GM12892 (cell line): ENCODE results near the gene STK32C.

Experiments
- DNase-seq: peaks from one replicate; pipeline ENCODE4 v3.0.0; 2011; ENCODE audit not compliant: insufficient read length
- FAIRE-seq: peaks from 2 replicates; lab custom pipeline; 2011; peaks lifted over from hg19 to GRCh38; lab: Jason Lieb, UNC
- POLR2A ChIP-seq: IDR thresholded peaks from 2 replicates; pipeline ENCODE4 v1.6.1; 2011; ENCODE audit warnings: low read depth, low read length, control low read depth
- POLR2AphosphoS5 ChIP-seq: IDR thresholded peaks from 2 replicates; pipeline ENCODE4 v1.6.1; 2011; ENCODE audit warnings: low read depth, low read length, control low read depth
- TAF1 ChIP-seq: IDR thresholded peaks from 2 replicates; pipeline ENCODE4 v1.6.1; 2011; ENCODE audit warnings: low read depth, mild to moderate bottlenecking, control low read depth, low read length, borderline replicate concordance

STK32C gene

GRCh38 chr10:132251928-132252327 is 55.8 kb downstream of the STK32C start:
- FAIRE-seq (no peak), DNase-seq (no peak)
- no peak for TF ChIP-seq TAF1
- no peak for TF ChIP-seq POLR2A
- no peak for TF ChIP-seq POLR2AphosphoS5

GRCh38 chr10:132250481-132251475 is 57.0 kb downstream of the STK32C start:
- no peak for FAIRE-seq
- TF ChIP-seq TAF1 (no peak), POLR2AphosphoS5 (no peak), POLR2A (no peak)
- DNase-seq, result no peak

- FAIRE-seq, result no peak
- no peak for DNase-seq
- no peak for TF ChIP-seq TAF1
- no peak for TF ChIP-seq POLR2A
- no peak for TF ChIP-seq POLR2AphosphoS5
These were observed 57.9 kb downstream of the STK32C start for GRCh38 chr10:132249824-132250375.

GRCh38 chr10:132249226-132249724 is 58.5 kb downstream of the STK32C start:
- FAIRE-seq, result no peak
- no peak for DNase-seq

GRCh38 chr10:132248455-132249225 is 59.1 kb downstream of the STK32C start:
- no peak for TF ChIP-seq TAF1
- no peak for TF ChIP-seq POLR2A
- TF ChIP-seq POLR2AphosphoS5, result no peak
- peak; percentile 66 for DNase-seq
- FAIRE-seq, result no peak

More at GRCh38 chr10:132249226-132249724, 58.5 kb downstream of the STK32C start:
- TF ChIP-seq TAF1 (no peak), POLR2A (no peak), POLR2AphosphoS5 (no peak)

DNA sequence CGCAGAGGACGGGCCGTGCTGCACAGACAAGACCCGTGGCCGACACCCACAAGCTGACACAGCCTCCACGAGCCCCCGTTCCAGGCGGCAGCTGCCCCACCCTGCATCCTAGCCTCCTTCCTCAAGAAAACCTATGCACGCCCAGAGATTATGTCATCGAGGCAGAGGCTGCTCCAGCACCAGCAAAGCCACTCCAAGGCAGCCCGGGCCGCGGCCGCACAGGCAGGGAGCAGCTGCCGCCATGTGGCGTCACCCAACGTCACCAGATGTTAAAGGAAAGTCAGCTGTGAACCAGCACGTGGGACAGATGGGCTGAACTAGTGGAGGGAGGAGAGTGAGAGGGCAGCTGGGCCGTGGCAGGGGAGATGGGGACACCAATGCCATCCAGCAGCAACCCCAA is 59.8 kb downstream of the STK32C start:
- DNase-seq (no peak), FAIRE-seq (no peak)
- TF ChIP-seq POLR2A, result no peak
- TF ChIP-seq POLR2AphosphoS5, result no peak
- TF ChIP-seq TAF1, result no peak

DNA sequence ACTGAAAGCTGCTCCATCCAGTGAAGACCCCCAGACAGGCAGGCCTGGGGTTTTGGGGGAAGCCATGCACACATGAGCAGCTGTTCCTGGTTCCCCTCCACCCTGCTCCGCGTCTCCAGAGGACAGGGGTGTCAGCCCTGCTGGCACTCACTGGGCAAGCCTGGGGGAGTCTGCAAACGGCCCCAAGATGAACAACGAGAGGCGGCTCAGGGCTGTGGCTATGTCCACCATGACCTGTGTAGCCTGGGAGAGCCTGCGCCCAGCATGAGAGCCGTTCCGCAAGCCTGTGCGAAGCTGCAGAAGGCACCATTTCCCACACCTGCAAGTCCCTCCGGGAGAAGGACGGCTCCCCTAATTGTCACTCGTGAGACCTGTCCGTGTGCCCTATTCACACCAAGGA is 61.5 kb downstream of the STK32C start:
- FAIRE-seq (no peak), DNase-seq (no peak)
- TF ChIP-seq TAF1 (no peak), POLR2AphosphoS5 (no peak), POLR2A (no peak)

- TF ChIP-seq POLR2A (no peak), POLR2AphosphoS5 (no peak), TAF1 (no peak)
- DNase-seq (no peak), FAIRE-seq (no peak)
These were observed 62.7 kb downstream of the STK32C start for GRCh38 chr10:132245056-132245455.

DNA sequence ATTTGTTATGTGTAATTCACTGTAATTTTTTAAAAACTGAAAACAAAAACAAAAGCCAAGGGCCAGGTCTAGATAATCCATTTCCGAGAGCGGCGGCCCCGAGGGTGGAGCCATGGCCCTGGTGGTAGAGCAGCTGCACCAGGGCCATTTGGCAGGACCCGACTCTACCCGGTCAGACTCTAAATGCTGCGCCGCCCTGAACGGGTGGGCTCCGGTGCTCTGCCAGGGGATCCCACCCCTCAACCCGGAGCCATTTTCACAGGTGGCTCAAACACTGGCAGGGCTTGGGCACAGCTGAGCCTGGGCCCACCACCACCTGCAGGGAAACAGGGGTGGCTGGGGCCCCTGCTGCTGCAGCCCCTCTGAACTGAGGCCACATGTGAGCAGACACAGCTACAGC is 64.1 kb downstream of the STK32C start:
- TF ChIP-seq POLR2AphosphoS5 (no peak), TAF1 (no peak), POLR2A (no peak)
- DNase-seq (no peak), FAIRE-seq (no peak)

DNA sequence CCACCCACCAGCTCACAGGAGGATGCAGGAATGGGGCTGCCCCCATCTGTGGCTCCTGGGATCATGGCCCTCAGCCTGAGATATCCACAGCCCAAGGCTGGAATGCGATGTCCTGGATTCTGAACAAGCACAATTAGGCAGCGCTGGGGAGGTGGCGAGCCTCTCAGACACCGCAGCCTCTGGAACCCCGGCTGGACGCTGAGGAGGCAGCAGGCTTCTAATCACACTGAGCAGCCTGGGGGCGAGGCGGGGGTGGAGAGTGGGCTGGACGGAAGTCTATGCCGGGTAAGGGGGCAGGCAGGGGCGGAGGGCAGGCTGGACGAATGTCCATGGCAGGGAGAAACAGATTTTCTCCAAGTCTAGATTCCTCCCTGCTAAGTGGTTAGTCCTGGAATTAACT is 64.6 kb downstream of the STK32C start:
- TF ChIP-seq POLR2A, result no peak
- no peak for TF ChIP-seq POLR2AphosphoS5
- no peak for TF ChIP-seq TAF1
- no peak for FAIRE-seq

DNA sequence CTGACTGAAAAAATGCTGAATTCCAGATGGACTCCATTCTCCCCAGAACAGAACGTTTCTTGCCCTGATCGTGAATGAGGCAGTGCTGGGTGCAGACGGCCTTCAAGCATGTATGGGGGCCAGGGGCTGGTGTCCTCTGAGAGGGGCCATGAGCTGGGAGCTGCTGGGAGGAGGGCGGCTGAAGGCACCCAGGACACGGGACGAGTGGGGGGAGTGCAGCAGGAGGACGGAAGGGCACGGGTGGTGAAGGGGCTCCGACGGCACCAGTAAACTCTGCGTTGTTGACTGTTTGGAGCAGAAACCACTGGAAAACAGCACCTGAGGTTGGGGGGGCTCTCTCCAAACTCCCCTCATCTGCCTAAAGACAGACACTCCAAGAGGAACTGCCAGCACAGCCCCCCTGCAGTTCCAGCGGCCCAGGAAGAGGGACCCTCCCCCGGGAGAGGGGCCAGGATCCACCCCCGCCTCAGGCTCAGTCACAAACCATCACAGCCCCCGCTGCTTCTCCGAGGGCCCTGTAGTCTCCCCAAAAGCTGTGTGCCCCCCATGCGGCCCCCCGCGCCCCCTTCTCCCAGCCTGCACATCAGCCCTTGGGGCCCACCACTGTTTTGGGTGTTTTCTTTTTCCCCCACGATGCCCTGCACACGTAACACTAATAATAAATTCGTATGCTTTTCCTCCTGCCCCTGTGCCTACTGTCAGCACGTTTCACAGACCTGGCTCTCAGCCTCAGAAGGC is 65.5 kb downstream of the STK32C start:
- DNase-seq (no peak), FAIRE-seq (no peak)
- TF ChIP-seq POLR2AphosphoS5 (no peak), POLR2A (no peak), TAF1 (no peak)

More for the DNA sequence above, 64.6 kb downstream of the STK32C start:
- DNase-seq, result no peak
